ENCODE data around the gene NABP2.

Gene NABP2

DNA sequence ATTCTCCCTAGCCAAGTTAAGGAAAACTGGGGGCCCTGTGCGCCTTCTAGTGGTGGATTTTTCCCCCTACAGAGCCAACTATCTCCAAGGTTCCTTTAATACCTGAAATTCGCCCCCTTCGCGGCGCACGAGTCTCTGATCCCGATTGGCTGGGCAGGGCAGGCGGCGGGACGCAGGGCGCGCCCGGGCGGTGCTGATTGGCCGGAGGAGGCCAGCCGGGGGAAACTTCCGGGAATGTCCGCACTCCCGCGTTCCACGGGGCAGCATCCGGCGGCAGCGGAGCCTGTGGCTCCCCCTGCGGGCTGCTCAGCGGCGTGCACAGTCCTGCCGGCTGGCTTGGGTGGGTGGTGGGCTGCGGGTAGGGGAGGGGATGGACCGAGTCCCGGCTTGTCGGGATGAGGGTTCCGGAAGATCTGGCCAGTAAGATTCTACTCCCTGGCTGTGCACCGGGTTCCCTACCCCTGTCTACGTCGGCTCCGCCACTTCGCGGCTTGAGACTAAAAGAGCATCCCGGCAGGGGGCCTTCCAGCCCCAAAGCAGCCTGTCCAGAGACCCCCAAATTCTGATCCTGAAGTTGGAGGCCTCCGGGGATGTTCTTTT lies at the start of gene NABP2:
Gene NABP2 (plus strand): TSS at position 241 of the 600 bp plus-strand sequence. CDS start 515 bp downstream, outside the sequence.
- peak within 1 kb of the TSS; percentile 82 to 92 for H3K9ac ChIP-seq (ENCODE audit: low read depth in 1 of 2, low read length in 2 of 2)
- no peaks in the 10 kb centered on the region for H3K36me3 ChIP-seq (ENCODE audit: control insufficient read depth in 2 of 2, insufficient read depth in 2 of 2, low read length in 2 of 2)
- no peaks in the 10 kb centered on the region for H3K27me3 ChIP-seq (ENCODE audit: control insufficient read depth in 2 of 2, insufficient read depth in 2 of 2, low read length in 2 of 2)
- H3K4me3 ChIP-seq (ENCODE audit: low read length in 2 of 2): peak within 1 kb of the TSS; percentile 84 to 85
- H3K9me3 ChIP-seq (ENCODE audit: control insufficient read depth in 2 of 2, low read length in 2 of 2): no peaks in the 10 kb centered on the region
- peaks cover 30 to 36% of the 10 kb centered on the region in 2 donors for H3K4me1 ChIP-seq (ENCODE audit: control insufficient read depth in 2 of 2, insufficient read depth in 2 of 2, low read length in 2 of 2)
- peak within 1 kb of the TSS; percentile 99 for H3K27ac ChIP-seq (ENCODE audit: low read depth in 2 of 2, low read length in 2 of 2)

DNA sequence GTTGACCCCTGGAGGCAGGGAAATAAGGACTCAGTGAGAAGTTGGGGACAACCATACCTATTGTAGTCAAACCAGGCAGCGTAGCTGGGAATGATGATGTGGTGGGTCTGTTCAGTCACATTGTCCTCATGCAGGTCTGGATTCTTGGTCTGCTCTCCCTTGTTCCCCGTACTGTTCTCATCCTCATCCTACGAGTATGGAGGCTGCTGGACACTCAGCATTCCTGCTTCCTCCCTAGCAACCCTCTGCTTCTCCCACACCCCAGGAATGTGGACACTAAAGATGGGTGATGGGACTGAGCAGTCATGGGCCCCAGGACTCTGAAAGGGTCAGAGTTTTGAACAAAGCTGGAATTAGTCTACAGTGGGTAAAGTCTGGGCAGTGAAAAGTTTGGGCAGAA lies 45.8 kb upstream of the NABP2 start:
- no peaks in the 10 kb centered on the region for H3K4me1 ChIP-seq (ENCODE audit: control insufficient read depth in 2 of 2, insufficient read depth in 2 of 2, low read length in 2 of 2)
- no peaks in the 10 kb centered on the region for H3K27me3 ChIP-seq (ENCODE audit: control insufficient read depth in 2 of 2, insufficient read depth in 2 of 2, low read length in 2 of 2)
- no peaks in the 10 kb centered on the region for H3K9me3 ChIP-seq (ENCODE audit: control insufficient read depth in 2 of 2, low read length in 2 of 2)
- H3K4me3 ChIP-seq (ENCODE audit: low read length in 2 of 2): no peak overlapping the region
- H3K9ac ChIP-seq (ENCODE audit: low read depth in 1 of 2, low read length in 2 of 2): no peak overlapping the region
- peaks cover 60 to 69% of the 10 kb centered on the region in 2 donors for H3K36me3 ChIP-seq (ENCODE audit: control insufficient read depth in 2 of 2, insufficient read depth in 2 of 2, low read length in 2 of 2)
- H3K27ac ChIP-seq (ENCODE audit: low read depth in 2 of 2, low read length in 2 of 2): no peak overlapping the region

GRCh38 chr12:56186957-56187356 lies 37.2 kb upstream of the NABP2 start:
- peaks cover 24 to 35% of the 10 kb centered on the region in 2 donors for H3K36me3 ChIP-seq (ENCODE audit: control insufficient read depth in 2 of 2, insufficient read depth in 2 of 2, low read length in 2 of 2)
- H3K27ac ChIP-seq (ENCODE audit: low read depth in 2 of 2, low read length in 2 of 2): no peak overlapping the region
- no peak overlapping the region for H3K9ac ChIP-seq (ENCODE audit: low read depth in 1 of 2, low read length in 2 of 2)
- peaks cover 13 to 18% of the 10 kb centered on the region in 2 donors for H3K4me1 ChIP-seq (ENCODE audit: control insufficient read depth in 2 of 2, insufficient read depth in 2 of 2, low read length in 2 of 2)
- H3K9me3 ChIP-seq (ENCODE audit: control insufficient read depth in 2 of 2, low read length in 2 of 2): no peaks in the 10 kb centered on the region
- H3K4me3 ChIP-seq (ENCODE audit: low read length in 2 of 2): no peak overlapping the region
- H3K27me3 ChIP-seq (ENCODE audit: control insufficient read depth in 2 of 2, insufficient read depth in 2 of 2, low read length in 2 of 2): no peaks in the 10 kb centered on the region

- H3K4me1 ChIP-seq (ENCODE audit: control insufficient read depth in 2 of 2, insufficient read depth in 2 of 2, low read length in 2 of 2): peaks cover 13 to 18% of the 10 kb centered on the region in 2 donors
- H3K9me3 ChIP-seq (ENCODE audit: control insufficient read depth in 2 of 2, low read length in 2 of 2): no peaks in the 10 kb centered on the region
- peak overlapping the region; percentile 78 to 80 for H3K27ac ChIP-seq (ENCODE audit: low read depth in 2 of 2, low read length in 2 of 2)
- H3K27me3 ChIP-seq (ENCODE audit: control insufficient read depth in 2 of 2, insufficient read depth in 2 of 2, low read length in 2 of 2): no peaks in the 10 kb centered on the region
- peak overlapping the region; percentile 75 to 84 for H3K9ac ChIP-seq (ENCODE audit: low read depth in 1 of 2, low read length in 2 of 2)
- H3K4me3 ChIP-seq (ENCODE audit: low read length in 2 of 2): peak overlapping the region; percentile 77 to 88
- H3K36me3 ChIP-seq (ENCODE audit: control insufficient read depth in 2 of 2, insufficient read depth in 2 of 2, low read length in 2 of 2): peaks cover 20 to 30% of the 10 kb centered on the region in 2 donors
Observed at GRCh38 chr12:56188131-56188777, 35.9 kb upstream of the NABP2 start.

DNA sequence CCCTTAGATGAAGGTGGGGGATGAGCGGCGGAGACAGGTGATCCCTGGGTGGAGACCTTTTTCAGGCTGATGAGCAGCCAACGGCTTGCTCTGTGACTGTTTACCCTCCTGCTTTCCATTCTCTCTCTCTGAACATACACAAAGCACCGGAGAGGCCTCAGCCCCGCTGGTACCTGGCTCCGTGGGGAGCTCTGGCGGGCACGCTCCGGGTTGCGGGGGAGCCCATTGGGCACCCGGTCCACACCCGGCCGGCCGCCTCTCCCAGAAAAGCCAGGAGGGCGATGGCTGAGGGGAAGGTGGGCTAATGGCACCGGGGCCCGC lies 35.4 kb upstream of the NABP2 start:
- H3K36me3 ChIP-seq (ENCODE audit: control insufficient read depth in 2 of 2, insufficient read depth in 2 of 2, low read length in 2 of 2): peaks cover 16 to 25% of the 10 kb centered on the region in 2 donors
- peak overlapping the region; percentile 77 to 88 for H3K4me3 ChIP-seq (ENCODE audit: low read length in 2 of 2)
- H3K9me3 ChIP-seq (ENCODE audit: control insufficient read depth in 2 of 2, low read length in 2 of 2): no peaks in the 10 kb centered on the region
- peak overlapping the region; percentile 78 to 80 for H3K27ac ChIP-seq (ENCODE audit: low read depth in 2 of 2, low read length in 2 of 2)
- peaks cover 13 to 18% of the 10 kb centered on the region in 2 donors for H3K4me1 ChIP-seq (ENCODE audit: control insufficient read depth in 2 of 2, insufficient read depth in 2 of 2, low read length in 2 of 2)
- peak overlapping the region; percentile 75 to 84 for H3K9ac ChIP-seq (ENCODE audit: low read depth in 1 of 2, low read length in 2 of 2)
- H3K27me3 ChIP-seq (ENCODE audit: control insufficient read depth in 2 of 2, insufficient read depth in 2 of 2, low read length in 2 of 2): no peaks in the 10 kb centered on the region

DNA sequence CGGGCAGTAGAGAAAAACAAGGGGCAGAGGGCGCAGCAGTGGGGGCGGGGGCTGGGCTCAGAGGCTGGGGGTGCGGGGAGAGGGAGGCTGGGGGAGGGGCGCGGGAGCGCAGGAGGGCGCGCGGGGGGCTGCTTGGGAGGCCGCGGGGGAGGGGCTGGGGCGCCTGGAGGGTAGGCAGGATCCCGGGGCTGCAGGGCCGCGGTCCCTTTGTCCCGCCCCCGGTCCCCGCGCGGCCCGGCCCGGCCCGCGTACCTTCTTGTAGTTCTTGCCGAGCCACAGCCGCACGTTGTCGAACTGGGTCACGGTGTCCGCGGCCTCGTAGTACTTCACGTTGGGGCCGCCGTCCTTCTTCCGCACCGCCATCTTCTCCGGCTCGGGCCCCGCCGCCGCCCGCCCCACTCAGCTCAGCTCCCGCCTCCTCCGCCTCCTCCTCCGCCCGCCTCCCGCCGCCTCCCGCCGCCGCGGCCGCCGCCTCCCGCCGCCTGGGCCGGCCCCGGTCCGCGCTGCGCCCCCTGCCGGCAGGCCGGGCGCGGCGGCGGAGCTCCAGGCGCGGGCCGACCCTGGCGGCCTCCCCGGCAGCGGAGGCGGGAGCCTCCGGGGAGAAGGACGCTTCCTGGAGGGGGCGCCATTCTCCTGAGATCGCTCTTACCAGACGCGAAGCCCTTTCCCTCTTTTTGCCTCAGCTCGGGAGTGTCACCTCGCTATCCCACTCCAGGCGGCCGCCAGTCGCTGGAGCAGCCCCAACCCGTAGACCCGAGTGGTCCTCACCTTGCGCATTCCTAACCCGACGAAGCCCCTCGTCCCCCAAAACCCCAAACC lies 34.8 kb upstream of the NABP2 start, which contains the start of gene SMARCC2:
Gene SMARCC2 (minus strand): TSS at position 385 of the 819 bp plus-strand sequence. CDS start 22 bp downstream, at position 363.
- no peaks in the 10 kb centered on the region for H3K27me3 ChIP-seq (ENCODE audit: control insufficient read depth in 2 of 2, insufficient read depth in 2 of 2, low read length in 2 of 2)
- peak within 1 kb of the TSS; percentile 91 to 98 for H3K4me3 ChIP-seq (ENCODE audit: low read length in 2 of 2)
- H3K9ac ChIP-seq (ENCODE audit: low read depth in 1 of 2, low read length in 2 of 2): peak within 1 kb of the TSS; percentile 93 to 98
- H3K4me1 ChIP-seq (ENCODE audit: control insufficient read depth in 2 of 2, insufficient read depth in 2 of 2, low read length in 2 of 2): peaks cover 13 to 18% of the 10 kb centered on the region in 2 donors
- no peaks in the 10 kb centered on the region for H3K9me3 ChIP-seq (ENCODE audit: control insufficient read depth in 2 of 2, low read length in 2 of 2)
- peak within 1 kb of the TSS; percentile 97 for H3K27ac ChIP-seq (ENCODE audit: low read depth in 2 of 2, low read length in 2 of 2)
- peaks cover 12 to 19% of the 10 kb centered on the region in 2 donors for H3K36me3 ChIP-seq (ENCODE audit: control insufficient read depth in 2 of 2, insufficient read depth in 2 of 2, low read length in 2 of 2)

DNA sequence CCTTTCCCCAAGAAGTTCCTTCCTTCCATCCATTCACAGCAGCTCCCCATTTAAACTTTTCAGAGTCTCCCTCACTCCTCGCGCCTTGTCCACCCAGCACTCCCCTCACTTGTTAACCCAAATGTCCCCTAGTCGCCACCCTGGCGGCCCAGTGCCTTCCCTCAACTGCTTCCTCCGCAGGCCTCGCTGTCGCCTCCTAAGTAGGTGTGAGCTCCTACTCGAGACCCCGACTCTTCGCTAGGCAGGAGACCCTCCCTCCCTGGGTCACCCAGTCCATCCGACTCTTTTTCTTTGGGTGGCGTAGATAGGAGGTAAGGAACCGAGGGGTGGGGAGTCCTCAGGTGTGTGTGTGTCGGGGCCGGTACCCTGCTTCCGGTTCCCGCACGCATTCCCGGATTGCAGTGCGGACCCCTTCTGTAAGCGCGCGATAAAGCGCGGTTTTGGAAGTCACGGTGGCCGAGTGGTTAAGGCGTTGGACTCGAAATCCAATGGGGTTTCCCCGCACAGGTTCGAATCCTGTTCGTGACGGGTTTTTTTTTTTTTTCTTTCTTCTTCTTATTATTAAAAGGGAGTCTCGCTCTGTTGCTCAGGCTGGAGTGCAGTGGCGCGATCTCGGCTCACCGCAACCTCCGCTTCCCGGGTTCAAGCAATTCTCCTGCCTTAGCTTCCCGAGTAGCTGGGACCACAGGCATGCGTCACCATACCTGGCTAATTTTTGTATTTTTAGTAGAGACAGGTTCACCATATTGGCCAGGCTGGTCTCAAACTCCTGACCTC lies 34.0 kb upstream of the NABP2 start:
- Histone ChIP-seq H3K9ac (ENCODE audit: low read depth in 1 of 2, low read length in 2 of 2) (peak overlapping the region; percentile 93 to 98), H3K27ac (ENCODE audit: low read depth in 2 of 2, low read length in 2 of 2) (peak overlapping the region; percentile 97), H3K4me3 (ENCODE audit: low read length in 2 of 2) (peak overlapping the region; percentile 91 to 98), H3K27me3 (ENCODE audit: control insufficient read depth in 2 of 2, insufficient read depth in 2 of 2, low read length in 2 of 2) (no peaks in the 10 kb centered on the region), H3K4me1 (ENCODE audit: control insufficient read depth in 2 of 2, insufficient read depth in 2 of 2, low read length in 2 of 2) (peaks cover 13 to 18% of the 10 kb centered on the region in 2 donors), H3K9me3 (ENCODE audit: control insufficient read depth in 2 of 2, low read length in 2 of 2) (no peaks in the 10 kb centered on the region), H3K36me3 (ENCODE audit: control insufficient read depth in 2 of 2, insufficient read depth in 2 of 2, low read length in 2 of 2) (peaks cover 5 to 11% of the 10 kb centered on the region in 2 donors)

DNA sequence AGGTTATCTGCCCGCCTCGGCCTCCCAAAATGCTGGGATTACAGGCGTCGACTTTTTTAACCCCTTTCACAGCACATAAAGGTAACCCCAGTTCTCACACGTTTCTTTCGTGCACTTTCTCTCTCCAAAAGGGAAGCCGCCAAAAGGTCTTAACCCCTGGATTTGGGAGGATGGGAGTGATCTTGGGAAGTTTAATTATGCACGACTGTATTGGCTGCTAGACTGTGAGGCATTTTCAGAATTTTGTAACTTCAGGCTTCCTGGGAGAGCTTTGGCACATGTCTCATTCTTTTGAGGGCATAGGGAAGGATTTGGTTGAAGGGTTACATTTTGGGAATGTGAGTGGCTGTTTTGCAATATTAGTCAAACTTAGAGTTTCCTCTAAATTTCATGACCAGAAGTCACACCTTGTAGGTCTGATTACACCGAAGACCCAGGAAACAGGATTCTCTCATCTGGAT lies 33.4 kb upstream of the NABP2 start:
- H3K9me3 ChIP-seq (ENCODE audit: control insufficient read depth in 2 of 2, low read length in 2 of 2): no peaks in the 10 kb centered on the region
- peak overlapping the region; percentile 97 for H3K27ac ChIP-seq (ENCODE audit: low read depth in 2 of 2, low read length in 2 of 2)

GRCh38 chr12:56192582-56192981 lies 31.6 kb upstream of the NABP2 start:
- Histone ChIP-seq H3K36me3 (ENCODE audit: control insufficient read depth in 2 of 2, insufficient read depth in 2 of 2, low read length in 2 of 2) (no peaks in the 10 kb centered on the region), H3K27me3 (ENCODE audit: control insufficient read depth in 2 of 2, insufficient read depth in 2 of 2, low read length in 2 of 2) (no peaks in the 10 kb centered on the region), H3K9me3 (ENCODE audit: control insufficient read depth in 2 of 2, low read length in 2 of 2) (no peaks in the 10 kb centered on the region), H3K9ac (ENCODE audit: low read depth in 1 of 2, low read length in 2 of 2) (no peak overlapping the region), H3K4me3 (ENCODE audit: low read length in 2 of 2) (no peak overlapping the region), H3K4me1 (ENCODE audit: control insufficient read depth in 2 of 2, insufficient read depth in 2 of 2, low read length in 2 of 2) (peaks cover 11% of the 10 kb centered on the region in 2 donors), H3K27ac (ENCODE audit: low read depth in 2 of 2, low read length in 2 of 2) (no peak overlapping the region)

More for the DNA sequence above, 33.4 kb upstream of the NABP2 start:
- Histone ChIP-seq H3K4me3 (ENCODE audit: low read length in 2 of 2) (peak overlapping the region; percentile 91 to 98), H3K9ac (ENCODE audit: low read depth in 1 of 2, low read length in 2 of 2) (peak overlapping the region; percentile 93 to 98), H3K27me3 (ENCODE audit: control insufficient read depth in 2 of 2, insufficient read depth in 2 of 2, low read length in 2 of 2) (no peaks in the 10 kb centered on the region), H3K4me1 (ENCODE audit: control insufficient read depth in 2 of 2, insufficient read depth in 2 of 2, low read length in 2 of 2) (peaks cover 13 to 18% of the 10 kb centered on the region in 2 donors), H3K36me3 (ENCODE audit: control insufficient read depth in 2 of 2, insufficient read depth in 2 of 2, low read length in 2 of 2) (peaks cover 3 to 9% of the 10 kb centered on the region in 2 donors)

Data from mucosa of rectum (tissue), 2 donors.